HepG2 (cell line): ENCODE data around the gene HMMR. TPM values are rescaled to one million over a fixed set of nuclear protein-coding genes. Genes with fewer than 3 reads are reported as not detected.
A peak's percentile ranks its signal among the peaks of the same experiment; 100 is the strongest.

Source experiments
- BRF2 ChIP-seq: sonication (generic); formaldehyde crosslinking; IDR thresholded peaks from 2 replicates; pipeline ENCODE4 v1.8.1; 2022; ENCODE audit warnings: mild to moderate bottlenecking, missing genetic modification reagents
- CBX2 ChIP-seq, 2 experiments: fragments of 200-600 bp in 1 of 2; sonication (generic); formaldehyde crosslinking in 1 of 2; IDR thresholded peaks; 2 replicates each; pipeline versions ENCODE4 v1.7.0 to v1.8.1; 2018 to 2022; ENCODE audit warnings: low read depth in 2 of 2, low read length in 1 of 2, mild to moderate bottlenecking in 1 of 2, missing genetic modification reagents in 1 of 2
- EED ChIP-seq: sonication (generic); formaldehyde crosslinking; IDR thresholded peaks from 2 replicates; pipeline ENCODE4 v1.5.0; 2020; ENCODE audit warnings: mild to moderate bottlenecking, missing genetic modification reagents
- ELF4 ChIP-seq: sonication (generic); formaldehyde crosslinking; IDR thresholded peaks from 2 replicates; pipeline ENCODE4 v1.5.0; 2020; ENCODE audit warnings: missing genetic modification reagents, mild to moderate bottlenecking, moderate library complexity, borderline replicate concordance
- HNRNPL ChIP-seq: fragments of 200-400 bp; formaldehyde crosslinking; IDR thresholded peaks from 2 replicates; pipeline ENCODE4 v1.6.1; 2017; ENCODE audit warnings: mild to moderate bottlenecking, low read depth, low read length
- KDM1A ChIP-seq: IDR thresholded peaks from 2 replicates; pipeline ENCODE4 v1.6.1; 2016; ENCODE audit warnings: missing compliant biosample characterization
- KLF6 ChIP-seq: IDR thresholded peaks from 2 replicates; pipeline ENCODE4 v1.8.0; 2016; ENCODE audit warnings: missing biosample characterization, missing genetic modification reagents
- MTA3 ChIP-seq: sonication (generic); formaldehyde crosslinking; IDR thresholded peaks from 2 replicates; pipeline ENCODE4 v1.4.0; 2020; ENCODE audit warnings: missing genetic modification reagents
- NFATC3 ChIP-seq: sonication (generic); formaldehyde crosslinking; IDR thresholded peaks from 2 replicates; pipeline ENCODE4 v1.5.1; 2020; ENCODE audit warnings: mild to moderate bottlenecking, missing genetic modification reagents
- NFE2L1 ChIP-seq: sonication (generic); formaldehyde crosslinking; IDR thresholded peaks from 2 replicates; pipeline ENCODE4 v1.4.0; 2020; ENCODE audit warnings: missing genetic modification reagents, mild to moderate bottlenecking, borderline replicate concordance
- NFIB ChIP-seq: sonication (generic); formaldehyde crosslinking; IDR thresholded peaks from 2 replicates; pipeline ENCODE4 v1.9.0; 2021; ENCODE audit warnings: missing genetic modification reagents, mild to moderate bottlenecking, borderline replicate concordance
- NONO ChIP-seq, 2 experiments: fragments of 450-650 bp in 1 of 2; sonication (generic) in 1 of 2; formaldehyde crosslinking in 1 of 2; IDR thresholded peaks in 1 of 2; conservative IDR thresholded peaks in 1 of 2; 2 replicates each; pipeline versions ENCODE4 v1.6.1 to v1.8.0; 2017 to 2022; ENCODE audit warnings: mild to moderate bottlenecking in 1 of 2, missing genetic modification reagents in 1 of 2, moderate library complexity in 1 of 2
- POLR2AphosphoS5 ChIP-seq: IDR thresholded peaks from 2 replicates; pipeline ENCODE4 v1.6.1; 2012; ENCODE audit warnings: low read depth, low read length
- RNF219 ChIP-seq: sonication (generic); formaldehyde crosslinking; IDR thresholded peaks from 2 replicates; pipeline ENCODE4 v1.5.0; 2020; ENCODE audit warnings: mild to moderate bottlenecking, missing genetic modification reagents
- SP4 ChIP-seq: sonication (generic); formaldehyde crosslinking; IDR thresholded peaks from 2 replicates; pipeline ENCODE4 v1.8.1; 2023; ENCODE audit warnings: mild to moderate bottlenecking, missing genetic modification reagents
- SPEN ChIP-seq: sonication (generic); formaldehyde crosslinking; IDR thresholded peaks from 2 replicates; pipeline ENCODE4 v1.5.1; 2020; ENCODE audit warnings: low read depth, mild to moderate bottlenecking, missing genetic modification reagents
- TARDBP ChIP-seq: sonication (generic); formaldehyde crosslinking; IDR thresholded peaks from 2 replicates; pipeline ENCODE4 v1.8.0; 2022; ENCODE audit warnings: mild to moderate bottlenecking, missing genetic modification reagents
- ZNF138 ChIP-seq: sonication (generic); formaldehyde crosslinking; IDR thresholded peaks from 2 replicates; pipeline ENCODE4 v1.5.0; 2020; ENCODE audit warnings: mild to moderate bottlenecking, low read depth, missing genetic modification reagents
- ZNF709 ChIP-seq: sonication (generic); formaldehyde crosslinking; IDR thresholded peaks from 2 replicates; pipeline ENCODE4 v1.5.0; 2020; ENCODE audit warnings: mild to moderate bottlenecking, missing genetic modification reagents
- ZNF713 ChIP-seq: sonication (generic); formaldehyde crosslinking; IDR thresholded peaks from 2 replicates; pipeline ENCODE4 v1.4.0; 2020; ENCODE audit warnings: mild to moderate bottlenecking, missing genetic modification reagents
- ZNF75D ChIP-seq: sonication (generic); formaldehyde crosslinking; IDR thresholded peaks from 2 replicates; pipeline ENCODE4 v1.8.1; 2023; ENCODE audit warnings: missing genetic modification reagents, mild to moderate bottlenecking, borderline replicate concordance
- ZSCAN12 ChIP-seq: sonication (generic); formaldehyde crosslinking; IDR thresholded peaks from 2 replicates; pipeline ENCODE4 v1.9.0; 2021; ENCODE audit warnings: mild to moderate bottlenecking, missing genetic modification reagents
- polyA plus RNA-seq, 8 experiments: library from polyadenylated mRNA; depleted of rRNA in 3 of 8; stranded (reverse) in 7 of 8; unstranded in 1 of 8; fragments of >200 nt; fragmentation: Illumina TruSeq in 4 of 8; extraction: Trizol in 4 of 8; gene quantifications; 2 replicates each; pipeline versions ENCODE4 v1.2.1 to v1.2.3, GENCODE V29; 2011 to 2016; ENCODE audit warnings: low read depth in 4 of 8, missing spikeins in 1 of 8, mixed read lengths in 1 of 8; ENCODE audit not compliant: insufficient read depth in 1 of 8
- total RNA-seq, 5 experiments: library from RNA; depleted of rRNA; stranded (reverse); fragments of >200 nt; fragmentation: Illumina TruSeq; extraction: Trizol; gene quantifications; 2 replicates each; pipeline ENCODE4 v1.2.3, GENCODE V29; 2016; ENCODE audit warnings: low read depth in 1 of 5
- TF ChIP-seq, protein P1 (sequence below): IDR thresholded peaks from 2 replicates; pipeline ENCODE4 v1.6.1; 2016; ENCODE audit warnings: missing compliant biosample characterization, missing genetic modification reagents, borderline replicate concordance
- TF ChIP-seq, protein P2 (sequence below): sonication (generic); formaldehyde crosslinking; IDR thresholded peaks from 2 replicates; pipeline ENCODE4 v1.4.0; 2020; ENCODE audit warnings: missing genetic modification reagents, borderline replicate concordance

HMMR gene
- total and polyA plus RNA-seq, 2 of the 13 experiments (the other 11 are each of a cell fraction or from before 2014, with no cell fraction given): 8.5 to 48.3 TPM

GRCh38 chr5:163459819-163460561 is 442 bp upstream of the HMMR start, which contains the start of gene NUDCD2 (continued):
- TF ChIP-seq RNF219 (CRISPR knock-in tag): no peak
- TF ChIP-seq KLF6 (CRISPR knock-in tag): no peak; the same call in 1 of the 2 replicates
- TF ChIP-seq SPEN: peak; percentile 81
- peak; percentile 74; the same call in 1 of the 2 replicates for TF ChIP-seq NFATC3
- TF ChIP-seq ZNF138 (CRISPR knock-in tag): no peak
- TF ChIP-seq KDM1A: no peak
- no peak for TF ChIP-seq ZNF709 (CRISPR knock-in tag)
- peak; percentile 91 for TF ChIP-seq POLR2AphosphoS5
- TF ChIP-seq EED: no peak
- TF ChIP-seq SP4 (CRISPR knock-in tag): peak; percentile 39
- peak; percentile 89 for TF ChIP-seq BRF2 (CRISPR knock-in tag)
- TF ChIP-seq MTA3 (CRISPR knock-in tag): no peak
- TF ChIP-seq HNRNPL: 0 out of 2 replicates have a peak, but pooled peaks have one; percentile 33
- TF ChIP-seq, protein P1, sequence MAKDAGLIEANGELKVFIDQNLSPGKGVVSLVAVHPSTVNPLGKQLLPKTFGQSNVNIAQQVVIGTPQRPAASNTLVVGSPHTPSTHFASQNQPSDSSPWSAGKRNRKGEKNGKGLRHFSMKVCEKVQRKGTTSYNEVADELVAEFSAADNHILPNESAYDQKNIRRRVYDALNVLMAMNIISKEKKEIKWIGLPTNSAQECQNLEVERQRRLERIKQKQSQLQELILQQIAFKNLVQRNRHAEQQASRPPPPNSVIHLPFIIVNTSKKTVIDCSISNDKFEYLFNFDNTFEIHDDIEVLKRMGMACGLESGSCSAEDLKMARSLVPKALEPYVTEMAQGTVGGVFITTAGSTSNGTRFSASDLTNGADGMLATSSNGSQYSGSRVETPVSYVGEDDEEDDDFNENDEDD (CRISPR knock-in tag): peak; percentile 57; the same call in 1 of the 2 replicates
- no peak for TF ChIP-seq ELF4 (CRISPR knock-in tag)
- TF ChIP-seq ZNF75D (CRISPR knock-in tag): no peak
- no peak; the same call in none of the 2 replicates for TF ChIP-seq TARDBP (CRISPR knock-in tag)
- peak; percentile 71; the same call in 1 of the 2 replicates for TF ChIP-seq ZSCAN12 (CRISPR knock-in tag)
- no peak for TF ChIP-seq NFE2L1 (CRISPR knock-in tag)
- no peak for TF ChIP-seq NONO (IDR thresholded peaks at IDR 0.05)
- TF ChIP-seq NONO (CRISPR knock-in tag; conservative IDR thresholded peaks at IDR 0.05): peak; percentile 74
- no peak for TF ChIP-seq CBX2 (IDR thresholded peaks at IDR 0.05; ENCODE audit: low read depth, low read length)
- TF ChIP-seq CBX2 (CRISPR knock-in tag; IDR thresholded peaks at IDR 0.05; ENCODE audit: low read depth): no peak
- TF ChIP-seq NFIB (CRISPR knock-in tag): peak; percentile 72; the same call in 1 of the 2 replicates
- TF ChIP-seq, protein P2, sequence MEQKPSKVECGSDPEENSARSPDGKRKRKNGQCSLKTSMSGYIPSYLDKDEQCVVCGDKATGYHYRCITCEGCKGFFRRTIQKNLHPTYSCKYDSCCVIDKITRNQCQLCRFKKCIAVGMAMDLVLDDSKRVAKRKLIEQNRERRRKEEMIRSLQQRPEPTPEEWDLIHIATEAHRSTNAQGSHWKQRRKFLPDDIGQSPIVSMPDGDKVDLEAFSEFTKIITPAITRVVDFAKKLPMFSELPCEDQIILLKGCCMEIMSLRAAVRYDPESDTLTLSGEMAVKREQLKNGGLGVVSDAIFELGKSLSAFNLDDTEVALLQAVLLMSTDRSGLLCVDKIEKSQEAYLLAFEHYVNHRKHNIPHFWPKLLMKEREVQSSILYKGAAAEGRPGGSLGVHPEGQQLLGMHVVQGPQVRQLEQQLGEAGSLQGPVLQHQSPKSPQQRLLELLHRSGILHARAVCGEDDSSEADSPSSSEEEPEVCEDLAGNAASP (CRISPR knock-in tag): 0 out of 2 replicates have a peak, but pooled peaks have one; percentile 29
- TF ChIP-seq ZNF713 (CRISPR knock-in tag): no peak
